ENCODE data around the gene RSPH1. TPM values are rescaled to one million over a fixed set of nuclear protein-coding genes. Genes with fewer than 3 reads are reported as not detected.

RSPH1 gene
- total RNA-seq, 1 experiment from 2014 or later = 0.31 TPM

DNA sequence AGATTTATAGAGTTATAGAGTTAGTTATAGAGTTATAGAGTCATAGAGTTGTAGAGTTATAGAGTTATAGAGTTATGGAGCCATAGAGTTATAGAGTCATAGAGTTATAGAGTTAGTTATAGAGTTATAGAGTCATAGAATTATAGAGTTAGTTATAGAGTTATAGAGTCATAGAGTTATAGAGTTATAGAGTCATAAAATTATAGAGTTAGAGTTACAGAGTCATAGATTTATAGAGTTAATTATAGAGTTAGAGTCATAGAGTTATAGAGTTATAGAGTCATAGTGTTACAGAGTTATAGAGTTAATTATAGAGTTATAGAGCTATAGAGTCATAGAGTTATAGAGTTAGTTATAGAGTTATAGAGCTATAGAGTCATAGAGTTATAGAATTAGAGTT lies 60.2 kb downstream of the RSPH1 start:
- H3K27me3 ChIP-seq (ENCODE audit: insufficient read depth, low read length) = no peaks in the 10 kb centered on the region
- H3K23me2 ChIP-seq (ENCODE audit: insufficient read length, low read depth, low read length, poor library complexity, severe bottlenecking) = no peaks in the 10 kb centered on the region
- H3K4me2 ChIP-seq (ENCODE audit: insufficient read depth, insufficient read length, low read length) = no peak overlapping the region
- H3K4me3 Mint-ChIP-seq = no peak overlapping the region
- H3K14ac ChIP-seq (ENCODE audit: insufficient read depth, low read length) = no peak overlapping the region
- no peak for DNase-seq
- peaks cover 14 to 24% of the 10 kb centered on the region in 2 experiments for H3K9me3 Mint-ChIP-seq
- H3K36me3 Mint-ChIP-seq (ENCODE audit: insufficient read depth in 1 of 3, low read depth in 3 of 3) = no peaks in the 10 kb centered on the region
- H3K4ac ChIP-seq (ENCODE audit: low read depth, low read length) = no peak overlapping the region
- H3K79me2 ChIP-seq (ENCODE audit: insufficient read depth, low read length) = no peaks in the 10 kb centered on the region
- no peak overlapping the region for H3K23ac ChIP-seq (ENCODE audit: insufficient read length, low read depth, low read length)
- H3T11ph ChIP-seq (ENCODE audit: low read length) = no peak overlapping the region
- H2BK12ac ChIP-seq (ENCODE audit: insufficient read length, low read depth, low read length) = no peak overlapping the region
- H3K79me1 ChIP-seq (ENCODE audit: insufficient read depth, low read depth, low read length, poor library complexity, severe bottlenecking) = no peaks in the 10 kb centered on the region
- no peak overlapping the region for H2BK15ac ChIP-seq (ENCODE audit: low read depth, low read length)
- H3K9ac ChIP-seq (ENCODE audit: extremely low read depth, insufficient read length, low read length) = no peak overlapping the region
- no peak overlapping the region for H3K27ac Mint-ChIP-seq
- TF ChIP-seq, protein P1, sequence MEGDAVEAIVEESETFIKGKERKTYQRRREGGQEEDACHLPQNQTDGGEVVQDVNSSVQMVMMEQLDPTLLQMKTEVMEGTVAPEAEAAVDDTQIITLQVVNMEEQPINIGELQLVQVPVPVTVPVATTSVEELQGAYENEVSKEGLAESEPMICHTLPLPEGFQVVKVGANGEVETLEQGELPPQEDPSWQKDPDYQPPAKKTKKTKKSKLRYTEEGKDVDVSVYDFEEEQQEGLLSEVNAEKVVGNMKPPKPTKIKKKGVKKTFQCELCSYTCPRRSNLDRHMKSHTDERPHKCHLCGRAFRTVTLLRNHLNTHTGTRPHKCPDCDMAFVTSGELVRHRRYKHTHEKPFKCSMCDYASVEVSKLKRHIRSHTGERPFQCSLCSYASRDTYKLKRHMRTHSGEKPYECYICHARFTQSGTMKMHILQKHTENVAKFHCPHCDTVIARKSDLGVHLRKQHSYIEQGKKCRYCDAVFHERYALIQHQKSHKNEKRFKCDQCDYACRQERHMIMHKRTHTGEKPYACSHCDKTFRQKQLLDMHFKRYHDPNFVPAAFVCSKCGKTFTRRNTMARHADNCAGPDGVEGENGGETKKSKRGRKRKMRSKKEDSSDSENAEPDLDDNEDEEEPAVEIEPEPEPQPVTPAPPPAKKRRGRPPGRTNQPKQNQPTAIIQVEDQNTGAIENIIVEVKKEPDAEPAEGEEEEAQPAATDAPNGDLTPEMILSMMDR (conservative IDR thresholded peaks at IDR 0.05) = no peak
- no peak overlapping the region for H2AK5ac ChIP-seq (ENCODE audit: insufficient read length, low read length)
- no peak overlapping the region for H2BK20ac ChIP-seq (ENCODE audit: low read depth, low read length, poor library complexity, severe bottlenecking)
- H3K4me1 ChIP-seq (ENCODE audit: insufficient read depth, low read length) = no peaks in the 10 kb centered on the region
- H3K27me3 Mint-ChIP-seq (ENCODE audit: low read depth) = peaks cover 51% of the 10 kb centered on the region
- no peak overlapping the region for H3K27ac ChIP-seq (ENCODE audit: insufficient read length, low read depth, low read length)
- no peak overlapping the region for H2BK120ac ChIP-seq (ENCODE audit: low read depth, low read length, poor library complexity, severe bottlenecking)
- no peak overlapping the region for H4K8ac ChIP-seq (replicated peaks; ENCODE audit: insufficient read length, low read depth, low read length)
- peaks cover 3% of the 10 kb centered on the region for H4K20me1 ChIP-seq (ENCODE audit: control insufficient read depth, insufficient read depth, insufficient read length)
- H2BK5ac ChIP-seq (ENCODE audit: insufficient read length, low read length) = no peak overlapping the region
- H3K56ac ChIP-seq (ENCODE audit: insufficient read length, low read depth, low read length) = no peak overlapping the region
- H3K4me1 Mint-ChIP-seq = no peaks in the 10 kb centered on the region
- no peak overlapping the region for H4K91ac ChIP-seq (ENCODE audit: insufficient read length, low read depth, low read length)
- no peaks in the 10 kb centered on the region for H3K9me3 ChIP-seq (ENCODE audit: control insufficient read depth, low read depth, low read length)
- no peak overlapping the region for H3K18ac ChIP-seq (ENCODE audit: insufficient read length, low read depth, low read length)
- H2AFZ ChIP-seq (ENCODE audit: low read length) = no peak overlapping the region
- no peak overlapping the region for H4K5ac ChIP-seq (ENCODE audit: insufficient read length, low read depth, low read length)

Data from H9 (cell line).